Immature natural killer cell (primary cell): ENCODE measurements around the gene DDX23. TPM values are rescaled to one million over a fixed set of nuclear protein-coding genes. Genes with fewer than 3 reads are reported as not detected.

Experiments used
- DNase-seq, 3 donors: peaks; one replicate each; pipeline ENCODE4 v3.0.0; 2022; ENCODE audit warnings: mixed read lengths in 1 of 3
- H3K27ac Mint-ChIP-seq, 6 donors: one replicate each; pipeline ENCODE4 v1.8.0; 2020; ENCODE audit warnings: mixed read lengths in 6 of 6, mild to moderate bottlenecking in 5 of 6, inconsistent platforms in 4 of 6, moderate library complexity in 3 of 6
- H3K27me3 Mint-ChIP-seq, 3 donors: one replicate each; pipeline ENCODE4 v1.8.0; 2020 to 2021; ENCODE audit warnings: low read depth in 3 of 3, mild to moderate bottlenecking in 3 of 3, mixed read lengths in 3 of 3, moderate library complexity in 3 of 3, inconsistent platforms in 1 of 3
- H3K36me3 Mint-ChIP-seq, 3 donors: one replicate each; pipeline ENCODE4 v1.8.0; 2020; ENCODE audit warnings: mixed read lengths in 3 of 3, inconsistent platforms in 2 of 3, mild to moderate bottlenecking in 2 of 3
- H3K4me1 Mint-ChIP-seq, 2 donors: one replicate each; pipeline ENCODE4 v1.8.0; 2020; ENCODE audit warnings: inconsistent platforms in 2 of 2, mild to moderate bottlenecking in 2 of 2, mixed read lengths in 2 of 2, moderate library complexity in 1 of 2
- H3K4me3 Mint-ChIP-seq, 5 donors: one replicate each; pipeline ENCODE4 v1.8.0; 2020; ENCODE audit warnings: mild to moderate bottlenecking in 5 of 5, mixed read lengths in 5 of 5, inconsistent platforms in 3 of 5, moderate library complexity in 3 of 5
- H3K9me3 Mint-ChIP-seq, 6 donors: one replicate each; pipeline ENCODE4 v1.8.0; 2020; ENCODE audit warnings: mild to moderate bottlenecking in 6 of 6, mixed read lengths in 6 of 6, inconsistent platforms in 4 of 6, moderate library complexity in 3 of 6
- polyA plus RNA-seq, 3 donors: library from polyadenylated mRNA; unstranded; fragments of 300-500 nt; fragmentation: Illumina TruSeq; gene quantifications; one replicate each; pipeline ENCODE4 v1.2.3, GENCODE V29; 2021

Gene DDX23
- polyA plus RNA-seq, 3 donors from 2014 or later = 27.7 to 76.6 (median 37.7) TPM

DNA sequence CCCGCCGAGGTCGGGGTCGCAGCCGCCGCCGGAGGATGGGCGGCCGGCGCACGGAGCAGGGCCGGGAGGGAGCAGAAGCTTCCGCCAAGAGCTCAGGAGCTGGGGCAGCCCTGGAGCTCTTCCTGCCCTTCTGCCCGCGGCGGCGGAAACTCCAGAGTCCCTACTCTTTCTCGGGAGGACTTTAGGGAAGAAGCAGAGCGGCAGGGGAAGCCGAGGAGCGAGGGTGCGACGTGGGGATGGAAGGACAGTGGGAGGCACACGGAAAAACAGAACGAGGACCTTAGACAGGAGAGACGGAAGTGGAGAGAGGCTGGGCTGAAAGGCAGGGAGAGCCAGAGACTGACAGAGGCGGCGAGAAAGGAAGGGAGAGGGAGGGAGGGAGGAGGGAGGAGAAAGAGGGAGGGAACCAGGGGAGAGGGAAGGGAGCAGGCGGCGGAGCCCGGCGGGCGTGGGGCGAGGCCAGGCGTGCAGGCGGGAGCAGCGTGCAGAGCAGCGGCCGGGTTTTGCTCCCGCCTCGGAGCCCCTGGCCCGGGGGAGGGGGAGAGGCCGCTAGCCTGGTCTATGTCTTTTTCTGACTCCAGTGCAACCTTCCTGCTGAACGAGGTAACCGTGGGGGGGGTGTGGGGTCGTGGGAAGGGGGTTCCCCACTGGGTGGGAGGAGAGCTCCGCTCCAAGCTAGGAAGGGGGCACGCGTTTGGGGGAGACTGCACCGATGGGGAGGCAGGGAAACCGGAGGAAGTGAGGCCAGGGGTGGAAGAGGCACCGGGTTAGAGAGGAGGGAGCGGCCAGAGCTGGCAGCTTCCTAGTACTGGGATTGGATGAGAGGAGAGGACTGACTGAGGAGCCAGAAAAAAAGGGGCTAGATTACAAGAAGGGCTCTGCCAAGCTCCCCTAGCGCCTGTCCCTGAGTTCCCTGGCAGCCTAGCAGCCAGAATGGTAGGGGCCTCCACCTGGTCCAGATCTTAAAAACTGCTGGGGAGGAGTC, 36.5 kb downstream of the DDX23 start:
- Mint-ChIP-seq H3K27ac (peak overlapping the region in 5 of 6 donors; percentile 64 to 91 (median 78)), H3K4me3 (peak overlapping the region; percentile 86 to 98 (median 91)), H3K9me3 (no peaks in the 10 kb centered on the region), H3K27me3 (peaks cover 3 to 9% (median 4%) of the 10 kb centered on the region in 3 donors), H3K36me3 (no peaks in the 10 kb centered on the region), H3K4me1 (peaks cover 34 to 35% of the 10 kb centered on the region in 2 donors)
- DNase-seq = peak in 1 of 3 donors; percentile 32

GRCh38 chr12:48814262-48815125, 37.5 kb downstream of the DDX23 start:
- no peaks in the 10 kb centered on the region for H3K9me3 Mint-ChIP-seq

DNA sequence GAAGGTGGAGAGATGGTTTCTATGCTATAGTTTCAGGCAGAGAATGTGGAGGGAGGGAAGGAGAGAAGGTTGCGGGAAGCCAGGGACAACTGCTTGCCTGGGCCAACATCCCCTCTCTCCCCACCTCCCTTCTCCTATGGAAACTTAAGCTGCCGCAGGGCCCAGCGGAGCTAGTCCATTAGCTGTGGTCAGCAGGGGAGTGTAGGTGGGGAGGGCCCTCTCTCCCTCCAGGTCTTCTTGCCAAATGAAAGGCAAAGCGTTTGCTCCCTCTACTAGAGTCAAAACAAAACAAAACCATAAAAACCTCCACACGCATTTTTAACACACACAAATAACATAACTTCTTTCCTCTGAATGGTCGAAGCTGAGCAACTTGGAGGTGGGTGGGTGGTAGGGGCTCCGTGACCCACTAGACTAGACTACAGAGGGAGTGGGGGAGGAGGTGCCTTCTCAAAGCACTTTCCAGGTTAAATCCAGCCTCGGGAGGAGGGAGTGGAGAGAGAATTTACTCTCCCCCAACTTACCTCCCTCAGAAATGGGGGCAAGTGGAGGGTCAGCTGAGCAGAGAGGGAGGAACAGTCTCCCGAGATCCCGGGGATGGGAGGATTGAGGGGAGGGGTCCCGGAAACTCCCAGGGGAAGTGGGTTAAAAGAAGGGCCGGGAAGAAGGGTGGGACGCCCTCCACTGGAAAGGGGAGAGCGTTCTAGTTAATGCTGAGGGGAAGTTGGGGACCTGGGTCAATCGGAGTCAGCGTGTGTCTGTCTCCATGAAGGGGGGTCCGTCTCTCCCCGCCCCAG, 38.3 kb downstream of the DDX23 start:
- Mint-ChIP-seq H3K27ac (peak overlapping the region in 4 of 6 donors; percentile 46 to 78 (median 64)), H3K4me3 (peak overlapping the region; percentile 86 to 98 (median 91)), H3K9me3 (no peaks in the 10 kb centered on the region), H3K27me3 (peaks cover 3 to 9% (median 4%) of the 10 kb centered on the region in 3 donors), H3K36me3 (no peaks in the 10 kb centered on the region), H3K4me1 (peaks cover 28 to 32% of the 10 kb centered on the region in 2 donors)
- no peak for DNase-seq

More at GRCh38 chr12:48814262-48815125, 37.5 kb downstream of the DDX23 start:
- peaks cover 3 to 9% (median 4%) of the 10 kb centered on the region in 3 donors for H3K27me3 Mint-ChIP-seq
- H3K4me1 Mint-ChIP-seq = peaks cover 34 to 35% of the 10 kb centered on the region in 2 donors
- H3K4me3 Mint-ChIP-seq = peak overlapping the region; percentile 86 to 98 (median 91)
- peak; percentile 82 to 83 (median 82) for DNase-seq
- peak overlapping the region in 4 of 6 donors; percentile 35 to 78 (median 56) for H3K27ac Mint-ChIP-seq
- no peaks in the 10 kb centered on the region for H3K36me3 Mint-ChIP-seq

DNA sequence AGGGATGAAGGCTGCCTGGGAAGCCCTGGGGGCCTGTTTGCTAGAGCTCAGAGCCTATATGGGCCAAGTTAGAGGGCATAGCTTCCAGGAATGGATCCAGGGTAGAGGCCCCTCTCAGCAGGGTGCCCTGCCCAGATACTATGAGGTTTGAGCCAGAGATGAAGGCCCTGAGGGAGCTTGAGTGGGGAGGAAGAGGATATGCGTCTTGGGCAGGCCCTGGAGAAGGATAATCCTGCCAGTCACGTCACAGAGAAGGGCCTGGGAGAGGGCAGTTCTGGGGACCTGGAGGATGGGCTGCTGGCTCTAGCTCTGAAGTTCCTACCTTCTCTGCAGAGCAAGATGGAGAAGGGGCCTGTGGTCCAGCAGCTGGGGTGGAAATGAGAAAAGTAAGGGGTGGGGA, 39.6 kb downstream of the DDX23 start:
- no peaks in the 10 kb centered on the region for H3K9me3 Mint-ChIP-seq
- H3K27me3 Mint-ChIP-seq = peaks cover 1 to 4% (median 4%) of the 10 kb centered on the region in 3 donors
- H3K27ac Mint-ChIP-seq = peak overlapping the region in 1 of 6 donors; percentile 47

DNA sequence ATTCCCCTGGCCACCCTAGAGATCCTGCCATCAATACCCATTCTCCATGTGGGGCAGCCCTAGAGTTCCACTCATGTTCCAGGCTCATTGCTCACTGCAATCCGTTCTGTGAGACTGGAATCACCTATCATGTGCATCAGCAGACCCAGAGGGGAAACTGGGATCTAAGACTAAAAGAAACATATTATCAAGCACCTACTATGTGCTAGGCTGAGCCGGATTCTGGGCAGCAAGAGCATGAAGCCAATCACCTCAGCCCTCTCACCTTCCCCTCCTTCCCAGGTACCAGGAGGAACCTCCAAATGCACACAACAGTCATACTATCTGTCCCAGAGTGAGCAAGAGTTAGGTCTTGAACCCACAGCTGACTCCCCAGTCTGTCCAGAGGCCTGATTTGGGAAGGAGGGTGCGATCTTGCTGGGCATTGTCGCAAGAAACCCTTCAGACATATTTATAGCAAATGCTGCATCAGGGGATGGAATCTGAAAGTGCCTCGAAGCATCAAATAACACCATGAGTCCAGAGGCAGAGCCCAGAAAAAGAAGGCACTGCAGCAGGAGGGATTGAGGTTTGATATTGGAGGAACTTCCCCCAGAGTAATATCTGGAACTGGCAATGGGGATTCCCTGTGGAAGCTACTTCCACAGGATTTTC, 40.4 kb downstream of the DDX23 start:
- H3K9me3 Mint-ChIP-seq = no peaks in the 10 kb centered on the region
- DNase-seq = no peak
- peaks cover 1 to 4% (median 2%) of the 10 kb centered on the region in 3 donors for H3K27me3 Mint-ChIP-seq
- no peak overlapping the region for H3K4me3 Mint-ChIP-seq
- no peaks in the 10 kb centered on the region for H3K36me3 Mint-ChIP-seq
- peak overlapping the region in 1 of 6 donors; percentile 23 for H3K27ac Mint-ChIP-seq
- peaks cover 22 to 24% of the 10 kb centered on the region in 2 donors for H3K4me1 Mint-ChIP-seq

More for the DNA sequence above, 39.6 kb downstream of the DDX23 start:
- DNase-seq = no peak
- Mint-ChIP-seq H3K36me3 (no peaks in the 10 kb centered on the region), H3K4me3 (peak overlapping the region; percentile 29 to 67 (median 45)), H3K4me1 (peaks cover 23 to 24% of the 10 kb centered on the region in 2 donors)

GRCh38 chr12:48810903-48811431, 41.0 kb downstream of the DDX23 start:
- H3K27ac Mint-ChIP-seq = no peak overlapping the region
- no peak for DNase-seq
- no peaks in the 10 kb centered on the region for H3K9me3 Mint-ChIP-seq
- H3K27me3 Mint-ChIP-seq = peaks cover 1 to 4% (median 2%) of the 10 kb centered on the region in 3 donors
- no peaks in the 10 kb centered on the region for H3K36me3 Mint-ChIP-seq
- no peak overlapping the region for H3K4me3 Mint-ChIP-seq
- peaks cover 22 to 23% of the 10 kb centered on the region in 2 donors for H3K4me1 Mint-ChIP-seq

GRCh38 chr12:48807981-48808380, 44.0 kb downstream of the DDX23 start:
- H3K9me3 Mint-ChIP-seq = no peaks in the 10 kb centered on the region
- DNase-seq = no peak
- peaks cover 0 to 1% (median 0%) of the 10 kb centered on the region in 3 donors for H3K27me3 Mint-ChIP-seq
- peaks cover 16 to 20% of the 10 kb centered on the region in 2 donors for H3K4me1 Mint-ChIP-seq
- no peak overlapping the region for H3K27ac Mint-ChIP-seq
- no peak overlapping the region for H3K4me3 Mint-ChIP-seq
- H3K36me3 Mint-ChIP-seq = no peaks in the 10 kb centered on the region

DNA sequence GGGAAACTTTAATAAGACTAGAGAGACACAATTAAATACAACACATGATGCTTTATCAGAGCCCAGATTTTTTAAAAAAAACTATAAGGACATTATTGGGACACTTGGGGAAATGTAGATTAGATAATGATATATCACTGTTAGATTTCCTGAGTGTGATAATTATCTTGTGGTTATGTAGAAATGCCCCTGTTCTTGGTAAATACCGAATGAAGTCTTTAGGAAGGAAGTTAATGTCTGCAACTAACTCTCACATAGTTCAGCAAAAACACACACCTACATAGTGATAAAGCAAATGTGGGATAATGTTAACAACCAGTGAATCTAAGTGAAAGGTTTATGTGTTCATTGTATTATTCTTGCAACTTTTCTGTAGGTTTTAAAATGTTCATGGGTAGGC, 48.3 kb downstream of the DDX23 start:
- Mint-ChIP-seq H3K4me3 (peak overlapping the region in 1 of 5 donors; percentile 17), H3K27me3 (peaks cover 0 to 2% (median 1%) of the 10 kb centered on the region in 3 donors), H3K4me1 (peaks cover 16 to 20% of the 10 kb centered on the region in 2 donors), H3K9me3 (no peaks in the 10 kb centered on the region), H3K27ac (no peak overlapping the region), H3K36me3 (no peaks in the 10 kb centered on the region)
- no peak for DNase-seq

DNA sequence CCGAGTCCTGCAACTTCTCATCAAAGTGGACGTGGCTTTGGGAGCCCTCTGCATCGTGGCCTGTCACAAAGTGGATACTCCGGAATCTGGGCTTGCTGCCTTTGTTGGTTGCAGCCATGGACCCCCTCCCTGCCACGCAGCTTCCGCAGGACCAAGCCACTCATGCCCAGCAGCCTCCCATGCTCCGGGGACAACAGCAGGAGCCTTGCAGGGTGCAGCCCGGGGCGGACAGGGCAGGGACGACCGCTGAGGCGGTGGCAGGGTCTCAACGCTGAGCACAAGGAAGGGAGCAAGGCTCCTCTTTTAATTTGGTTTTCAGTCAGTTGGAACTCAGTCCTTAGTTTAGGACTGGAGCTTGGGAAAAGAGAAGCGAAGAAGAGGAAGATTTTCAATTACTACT, 51.0 kb downstream of the DDX23 start:
- no peaks in the 10 kb centered on the region for H3K9me3 Mint-ChIP-seq
- H3K36me3 Mint-ChIP-seq = no peaks in the 10 kb centered on the region
- H3K27ac Mint-ChIP-seq = no peak overlapping the region
- no peak for DNase-seq
- H3K27me3 Mint-ChIP-seq = peaks cover 0 to 3% (median 2%) of the 10 kb centered on the region in 3 donors
- H3K4me3 Mint-ChIP-seq = no peak overlapping the region
- H3K4me1 Mint-ChIP-seq = peaks cover 4 to 8% of the 10 kb centered on the region in 2 donors

GRCh38 chr12:48800457-48800856, 51.5 kb downstream of the DDX23 start:
- Mint-ChIP-seq H3K4me1 (peaks cover 2 to 7% of the 10 kb centered on the region in 2 donors), H3K27ac (no peak overlapping the region), H3K27me3 (peaks cover 0 to 3% (median 2%) of the 10 kb centered on the region in 3 donors), H3K9me3 (no peaks in the 10 kb centered on the region), H3K4me3 (no peak overlapping the region), H3K36me3 (no peaks in the 10 kb centered on the region)
- no peak for DNase-seq

GRCh38 chr12:48796976-48797375, 55.0 kb downstream of the DDX23 start:
- Mint-ChIP-seq H3K27me3 (peaks cover 2 to 3% (median 2%) of the 10 kb centered on the region in 3 donors), H3K4me3 (no peak overlapping the region)
- no peak for DNase-seq

More at GRCh38 chr12:48796976-48797375, 55.0 kb downstream of the DDX23 start:
- Mint-ChIP-seq H3K9me3 (no peaks in the 10 kb centered on the region), H3K27ac (no peak overlapping the region), H3K4me1 (no peaks in the 10 kb centered on the region), H3K36me3 (no peaks in the 10 kb centered on the region)
